Activated T-cell treated with anti-CD3 and anti-CD28 coated beads, Interleukin-2, amount 50 U/mL, for 48 hours (primary cell): ENCODE data around the gene TMEM179.

Experiments used
- DNase-seq, 2 experiments: peaks; one replicate each; pipeline ENCODE4 v3.0.0-alpha.2; 2020

Gene TMEM179

DNA sequence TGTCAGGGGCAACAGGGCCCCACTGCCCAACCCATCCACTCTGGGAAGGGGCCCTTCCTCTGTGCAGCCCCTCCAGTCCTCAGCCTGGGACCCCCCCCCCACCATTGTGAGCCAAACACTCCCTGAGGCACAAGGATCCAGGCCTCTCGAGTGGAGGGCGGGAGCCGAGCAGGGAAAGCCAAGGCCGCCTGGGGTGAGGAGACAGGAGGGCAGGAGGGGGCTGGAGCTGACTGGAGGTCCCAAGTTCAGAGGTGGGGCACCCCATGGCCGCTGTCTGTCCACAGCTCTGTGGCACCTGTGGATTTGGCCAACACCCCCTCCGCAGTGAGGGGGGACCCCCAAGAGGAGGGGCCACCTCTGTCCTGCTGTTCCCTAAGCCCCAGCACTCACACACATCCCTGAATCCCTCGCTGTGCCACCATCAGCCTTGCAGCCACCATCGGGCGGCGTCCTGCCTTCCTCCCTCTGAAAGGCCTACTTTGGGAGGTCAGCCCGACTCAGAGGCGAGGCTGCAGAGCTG, 50.4 kb downstream of the TMEM179 start:
- DNase-seq = no peak

DNA sequence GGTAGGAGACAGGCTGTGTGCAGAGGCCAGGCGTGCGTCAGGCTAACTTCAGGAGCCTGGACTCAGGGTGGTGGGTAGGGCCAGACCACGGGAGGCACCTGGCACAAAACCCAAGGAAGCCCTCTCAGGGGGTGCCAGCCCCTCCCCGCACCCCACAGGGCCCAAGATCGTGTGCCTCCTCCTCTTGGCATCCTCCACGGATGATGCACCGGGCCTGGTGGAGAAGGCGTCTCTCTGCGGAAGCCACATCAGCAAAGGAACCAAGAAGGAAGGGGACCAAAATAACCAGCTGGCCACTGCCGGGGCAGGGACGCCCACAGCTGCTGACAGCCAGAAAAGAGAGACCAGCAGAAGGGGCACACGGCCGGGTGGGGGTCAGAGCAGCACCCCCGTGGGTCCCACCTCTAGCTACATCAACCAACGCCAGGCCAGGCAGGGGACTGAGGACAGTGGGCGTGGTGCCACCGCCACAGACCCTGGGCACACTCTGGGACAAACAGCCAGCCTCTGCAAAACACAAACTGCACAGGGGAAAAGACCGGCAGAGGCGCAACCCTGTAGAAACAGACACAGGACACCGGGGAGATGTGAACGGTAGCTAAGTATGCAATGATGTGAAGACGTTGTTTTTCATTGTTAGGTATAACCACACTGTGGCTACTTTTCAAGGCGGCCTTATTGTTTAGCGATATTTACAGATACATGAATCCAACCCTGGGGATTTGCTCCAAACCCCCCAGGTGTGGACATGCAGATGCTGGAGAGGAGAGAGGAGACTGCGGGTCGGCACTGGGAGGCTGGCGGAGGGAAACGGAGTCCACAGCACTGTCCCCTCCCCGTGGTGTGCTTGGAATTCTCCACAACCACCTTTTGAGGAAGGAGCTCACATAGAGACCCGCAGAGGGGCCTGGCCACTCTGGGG, 51.1 kb downstream of the TMEM179 start:
- DNase-seq = no peak

DNA sequence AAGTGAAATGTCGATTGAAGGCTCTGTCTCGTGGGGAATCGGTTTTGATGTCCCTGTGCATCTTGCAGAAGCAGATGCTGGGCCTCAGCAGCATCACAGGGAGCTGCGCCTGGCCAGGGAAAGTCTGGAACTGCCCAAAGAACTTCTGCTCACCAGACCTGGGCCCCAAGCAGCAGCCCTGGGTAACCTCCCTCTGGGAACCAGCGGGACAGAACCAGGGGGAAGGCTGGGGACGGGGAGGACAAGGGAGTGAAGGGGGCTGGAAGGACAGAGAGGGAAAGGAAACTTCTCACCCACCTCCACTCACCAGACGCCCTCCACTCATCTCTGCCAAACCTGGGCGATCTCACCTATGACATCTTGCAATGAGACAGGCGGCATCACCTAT, 51.8 kb downstream of the TMEM179 start:
- no peak for DNase-seq

DNA sequence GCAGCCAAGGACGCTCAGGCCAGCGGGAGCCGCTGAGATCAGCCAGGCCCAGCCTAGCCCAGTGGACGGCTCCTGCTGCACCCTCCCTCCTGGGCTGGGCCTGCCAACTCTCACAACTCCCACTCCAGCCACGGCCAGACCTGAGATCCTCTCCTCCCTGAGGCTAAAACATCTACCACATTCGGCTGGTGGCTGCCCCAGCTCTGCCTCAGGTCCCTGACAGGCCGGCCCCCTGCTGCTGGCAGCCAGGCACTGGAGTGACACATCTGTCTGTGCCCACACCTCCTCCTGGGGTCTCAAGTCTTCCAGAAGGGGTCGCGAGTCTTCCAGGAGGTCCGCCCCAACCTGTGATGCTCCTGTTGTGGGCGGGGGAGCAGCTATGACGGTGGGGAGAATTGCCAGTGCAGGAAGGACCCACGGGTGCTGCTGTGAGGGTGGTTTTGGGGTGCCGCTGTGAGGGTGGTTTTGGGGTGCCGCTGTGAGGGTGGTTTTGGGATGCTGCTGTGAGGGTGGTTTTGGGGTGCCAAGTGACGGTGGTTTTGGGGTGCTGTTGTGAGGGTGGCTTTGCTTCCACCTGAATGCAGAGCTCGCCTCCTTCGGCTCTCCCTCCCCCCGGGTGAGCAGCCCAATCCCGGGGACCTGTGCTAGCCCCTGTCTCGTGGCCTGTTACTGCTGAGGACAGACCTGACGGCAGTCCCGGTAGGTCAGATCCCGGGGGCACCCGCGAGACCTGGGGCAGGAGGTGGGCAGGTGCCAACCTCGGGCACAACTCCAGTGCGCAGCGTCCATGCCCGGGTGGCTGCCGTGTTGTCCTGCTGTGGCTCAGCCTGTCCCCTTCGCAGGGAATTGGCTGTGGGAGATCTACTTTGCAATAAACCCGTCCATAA, 52.5 kb downstream of the TMEM179 start:
- DNase-seq = no peak

DNA sequence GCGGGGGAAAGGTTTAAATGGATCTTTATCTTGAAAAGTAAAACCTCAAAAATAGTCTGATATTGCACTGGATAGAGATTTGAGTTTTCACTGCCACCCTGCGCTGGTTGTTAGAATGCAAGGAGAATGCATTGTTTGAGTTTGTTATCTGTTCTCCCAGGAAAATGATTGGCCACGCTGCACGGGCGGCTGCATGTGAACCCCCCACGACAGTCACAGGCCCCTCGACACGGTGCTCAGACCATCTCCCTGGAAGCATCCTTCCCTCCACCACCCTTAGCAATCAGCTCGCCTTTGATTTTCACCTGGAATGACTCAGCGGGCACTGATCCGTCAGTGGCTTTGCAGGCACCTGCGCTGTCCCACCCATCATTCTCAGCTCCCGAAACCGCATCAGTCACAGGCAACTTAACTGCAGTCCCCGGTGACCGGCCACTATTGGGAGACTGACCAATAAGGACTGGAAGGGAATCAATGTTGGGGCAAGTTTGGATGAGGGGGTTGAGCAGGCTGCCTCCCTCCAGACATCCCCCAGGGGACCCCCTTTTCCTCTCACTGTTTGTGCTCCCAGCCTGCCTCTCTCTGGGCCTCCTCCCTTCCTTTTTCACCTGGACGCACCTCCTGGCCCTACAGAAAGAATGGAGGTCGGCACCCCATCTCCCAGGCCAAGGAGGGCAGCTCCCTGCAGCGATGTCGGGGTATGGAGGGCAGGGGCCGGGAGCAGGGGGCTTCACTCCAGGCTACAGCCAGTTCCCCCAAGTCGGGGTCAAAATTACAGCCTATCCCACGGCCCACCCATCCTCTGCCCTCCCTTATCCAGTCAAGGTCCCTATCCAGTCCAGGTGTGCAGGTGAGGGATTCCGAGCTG, 53.5 kb downstream of the TMEM179 start:
- DNase-seq = no peak

DNA sequence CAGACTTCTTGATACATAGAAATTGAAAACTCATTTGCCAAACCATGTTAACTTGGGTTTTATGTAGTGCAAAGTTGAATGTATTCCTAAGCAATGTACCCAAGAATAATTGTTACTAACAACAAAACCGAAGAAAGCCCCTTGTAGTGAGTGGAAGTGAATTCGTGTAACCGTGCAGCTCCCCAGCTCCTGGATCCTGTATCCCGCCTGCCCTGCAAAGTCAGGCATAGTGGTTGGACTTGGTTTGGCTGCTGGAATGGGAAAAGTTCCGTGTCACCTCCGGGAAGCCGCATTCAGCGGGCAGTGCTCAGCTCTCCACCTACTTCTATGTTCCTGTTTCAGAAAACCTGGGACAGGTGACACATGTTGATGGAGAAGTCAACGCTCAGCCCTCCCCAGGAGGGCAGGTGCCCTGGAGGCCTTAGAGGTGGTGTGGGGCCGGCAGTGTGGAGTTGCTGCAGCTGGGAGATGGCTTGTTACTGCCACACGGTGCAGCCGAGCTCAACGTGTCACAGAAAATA, 54.2 kb downstream of the TMEM179 start:
- no peak for DNase-seq

DNA sequence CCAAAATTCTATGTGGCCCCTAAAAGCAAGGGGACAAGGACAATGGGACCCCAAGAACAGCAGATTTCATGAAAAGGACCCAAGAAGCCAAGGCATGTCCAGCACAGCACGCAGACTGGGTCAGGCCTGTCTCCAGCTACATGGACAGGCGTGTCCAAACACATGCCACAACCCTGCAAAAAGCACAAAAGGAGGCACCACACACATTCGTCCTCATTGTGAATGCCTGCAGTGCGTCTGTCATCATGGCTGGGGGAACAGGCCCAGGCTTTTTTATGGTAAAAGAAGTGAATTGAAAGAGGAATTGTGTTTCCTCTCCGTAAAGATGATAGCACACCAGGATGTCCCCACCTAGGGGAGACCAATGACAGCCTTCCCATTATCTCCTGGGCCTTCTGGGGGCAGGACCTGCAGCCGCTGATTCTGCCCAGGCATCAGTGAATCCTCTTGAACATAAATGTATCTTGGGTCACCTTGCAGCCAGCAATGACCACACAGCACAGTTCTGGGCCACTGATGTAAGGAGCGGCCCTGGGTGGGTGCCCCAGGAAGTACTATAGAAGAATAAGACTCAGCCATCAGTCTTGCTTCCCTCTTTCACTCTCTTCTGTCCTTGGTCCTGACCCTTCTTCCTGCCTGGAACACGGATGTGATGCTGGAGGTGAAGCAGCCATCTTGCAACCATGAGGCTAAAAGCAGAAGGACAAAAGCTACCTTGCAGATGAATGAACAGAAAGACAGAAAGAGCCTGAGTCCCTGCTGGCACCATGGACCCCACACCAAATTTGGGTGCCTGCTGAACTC, 54.8 kb downstream of the TMEM179 start:
- no peak for DNase-seq

DNA sequence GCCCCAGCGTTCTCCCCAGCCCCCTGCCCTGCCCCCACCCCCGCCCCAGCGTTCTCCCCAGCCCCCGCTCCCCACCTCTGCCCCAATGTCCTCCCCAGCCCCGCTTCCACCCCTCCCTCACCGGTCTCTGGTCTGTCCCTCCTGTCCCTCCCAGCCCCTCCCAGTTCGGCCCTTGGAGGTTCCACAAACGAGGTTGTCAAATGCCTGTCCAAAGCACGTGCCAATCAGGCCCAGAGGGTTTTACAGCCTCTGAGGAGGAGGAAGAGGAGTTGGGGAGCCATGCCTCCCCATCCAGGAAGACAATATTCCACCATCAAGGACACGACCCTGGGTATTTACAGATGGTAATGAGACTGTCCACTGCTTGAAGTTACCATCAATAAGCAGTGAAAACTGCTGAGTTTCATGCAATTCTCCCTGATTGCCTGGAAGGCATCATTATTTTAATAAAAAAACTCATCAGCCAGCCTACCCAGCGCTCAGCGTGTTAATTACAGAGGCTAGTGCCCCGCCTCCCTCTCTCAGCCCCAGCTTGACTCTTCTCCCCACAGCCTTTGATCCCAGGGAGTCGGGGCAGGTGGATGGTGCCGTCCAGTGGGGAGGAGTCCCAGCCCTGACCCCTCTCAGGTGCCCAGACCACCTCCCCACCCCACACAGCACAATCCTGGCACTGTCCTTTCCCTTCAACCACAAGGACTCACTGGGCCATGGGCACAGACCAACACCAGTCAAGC, 55.6 kb downstream of the TMEM179 start:
- no peak for DNase-seq

DNA sequence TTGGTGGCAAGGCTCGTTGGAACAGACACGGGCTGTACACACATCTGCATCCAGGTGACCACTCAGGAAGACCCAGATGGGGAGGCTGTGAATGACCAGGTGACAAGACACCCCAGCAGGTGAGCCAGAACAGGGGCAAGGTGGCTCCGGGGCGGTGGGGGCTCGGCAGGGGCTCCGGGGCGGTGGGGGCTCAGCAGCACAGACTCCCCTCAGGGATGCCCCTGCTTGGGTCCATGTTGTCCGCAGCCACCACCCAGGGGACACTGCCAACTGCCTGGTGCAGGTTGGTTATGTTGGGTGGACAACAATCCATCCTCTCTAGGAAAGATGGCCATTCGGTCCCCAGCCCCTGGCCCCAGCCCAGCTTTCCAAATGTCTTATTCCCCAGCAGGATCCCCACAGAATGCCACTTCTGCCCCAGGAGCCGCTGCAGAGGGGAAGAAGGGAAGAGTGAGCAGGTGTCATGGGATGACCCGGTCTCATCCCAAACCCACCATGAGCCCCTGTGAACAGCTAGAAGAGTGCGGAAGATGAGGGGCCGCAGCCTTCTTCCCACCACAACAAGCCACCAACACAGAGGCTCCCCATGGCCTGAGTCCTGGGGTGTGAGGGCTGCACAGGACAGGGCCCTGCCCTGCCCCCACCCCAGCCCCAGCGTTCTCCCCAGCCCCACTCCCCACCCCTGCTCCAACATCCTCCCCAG, 56.4 kb downstream of the TMEM179 start:
- no peak for DNase-seq

DNA sequence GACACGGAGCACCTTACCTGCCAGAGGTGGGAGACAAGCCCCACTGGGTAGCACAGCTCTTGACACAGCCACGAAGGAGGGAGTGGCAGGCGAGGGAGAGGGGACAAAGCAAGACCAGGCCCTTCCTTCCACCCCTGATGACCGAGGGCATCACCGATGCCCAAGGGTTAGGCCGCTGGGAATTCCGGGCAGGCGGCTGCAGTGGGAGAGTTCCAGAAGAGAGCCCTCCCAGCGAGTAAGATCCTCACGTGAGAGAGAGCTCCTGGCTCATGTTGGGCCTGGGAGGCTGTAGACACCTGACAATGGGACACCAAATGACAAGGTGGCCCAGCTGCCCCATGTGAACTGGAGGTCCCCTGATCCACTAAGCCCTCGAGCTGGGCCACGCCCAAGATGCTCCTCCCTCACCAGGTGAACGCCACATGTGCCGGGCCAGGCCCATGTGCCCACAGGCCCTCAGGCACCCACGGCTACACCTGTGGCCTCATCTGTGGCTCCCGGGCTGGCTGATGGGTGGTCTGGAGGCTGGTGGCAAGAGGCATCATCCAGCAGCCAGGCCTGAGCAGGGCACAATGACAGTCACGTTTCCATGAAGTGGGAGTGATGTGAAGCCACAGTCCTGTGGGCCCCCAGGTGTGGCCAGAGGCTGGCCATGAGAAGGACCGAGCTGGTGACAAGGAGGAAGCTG, 57.1 kb downstream of the TMEM179 start:
- no peak for DNase-seq

DNA sequence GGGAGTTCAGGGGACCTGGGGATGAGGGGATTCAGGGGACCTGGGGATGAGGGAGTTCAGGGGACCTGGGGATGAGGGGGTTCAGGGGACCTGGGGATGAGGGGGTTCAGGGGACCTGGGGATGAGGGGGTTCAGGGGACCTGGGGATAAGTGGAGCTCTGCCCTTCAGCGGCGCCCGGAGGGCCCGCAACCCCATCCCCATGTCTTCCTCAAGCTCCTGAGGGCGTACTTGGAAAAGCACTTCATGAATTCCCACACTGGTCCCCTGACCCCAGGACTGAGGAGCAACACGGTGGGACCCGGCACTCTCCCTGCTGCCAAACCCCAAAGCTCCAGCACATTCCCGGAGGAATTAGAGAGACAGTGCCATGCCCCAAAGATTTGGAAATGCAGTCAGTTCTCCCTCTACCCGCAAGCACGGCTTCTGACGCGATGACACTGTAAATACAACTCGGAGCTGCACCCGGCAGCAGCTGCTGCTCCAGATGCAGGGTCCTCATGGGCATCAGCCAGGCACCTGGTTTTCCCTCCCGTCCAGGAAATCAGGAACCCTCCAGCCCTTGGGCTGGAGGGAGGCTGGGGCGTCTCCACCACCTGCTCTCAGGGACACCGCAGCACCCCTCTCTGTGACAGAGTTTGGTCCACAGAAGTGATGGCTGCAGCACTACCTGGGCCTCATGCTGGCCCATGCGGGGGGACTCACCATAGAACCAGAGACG, 57.8 kb downstream of the TMEM179 start:
- no peak for DNase-seq

DNA sequence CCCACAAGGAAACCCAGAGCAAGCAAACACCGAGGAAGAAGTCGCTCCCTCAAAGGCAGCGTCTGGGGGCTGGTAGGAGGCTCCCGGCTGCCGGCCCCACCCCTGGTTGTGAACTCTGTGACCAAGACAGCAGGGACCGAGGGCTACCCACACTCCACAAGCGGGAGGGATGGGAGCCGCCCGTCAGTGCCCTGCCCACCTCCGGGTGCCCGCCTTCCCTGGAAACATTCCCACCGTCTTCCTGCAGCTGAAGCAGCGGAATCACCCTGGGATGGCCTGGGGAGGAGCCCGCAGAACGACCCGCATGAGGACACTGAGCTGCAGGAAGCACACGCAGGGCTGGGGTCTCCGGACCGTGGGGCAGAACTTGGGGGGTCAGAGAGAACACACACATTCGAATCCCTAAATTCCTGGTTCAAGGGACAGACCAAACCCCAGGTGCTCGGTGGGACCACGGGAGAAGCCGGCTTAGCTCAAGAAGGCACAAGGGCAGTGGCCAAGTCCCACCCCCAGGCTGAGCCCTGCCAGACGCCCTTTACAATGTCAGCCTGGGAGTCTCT, 58.5 kb downstream of the TMEM179 start:
- DNase-seq = no peak

DNA sequence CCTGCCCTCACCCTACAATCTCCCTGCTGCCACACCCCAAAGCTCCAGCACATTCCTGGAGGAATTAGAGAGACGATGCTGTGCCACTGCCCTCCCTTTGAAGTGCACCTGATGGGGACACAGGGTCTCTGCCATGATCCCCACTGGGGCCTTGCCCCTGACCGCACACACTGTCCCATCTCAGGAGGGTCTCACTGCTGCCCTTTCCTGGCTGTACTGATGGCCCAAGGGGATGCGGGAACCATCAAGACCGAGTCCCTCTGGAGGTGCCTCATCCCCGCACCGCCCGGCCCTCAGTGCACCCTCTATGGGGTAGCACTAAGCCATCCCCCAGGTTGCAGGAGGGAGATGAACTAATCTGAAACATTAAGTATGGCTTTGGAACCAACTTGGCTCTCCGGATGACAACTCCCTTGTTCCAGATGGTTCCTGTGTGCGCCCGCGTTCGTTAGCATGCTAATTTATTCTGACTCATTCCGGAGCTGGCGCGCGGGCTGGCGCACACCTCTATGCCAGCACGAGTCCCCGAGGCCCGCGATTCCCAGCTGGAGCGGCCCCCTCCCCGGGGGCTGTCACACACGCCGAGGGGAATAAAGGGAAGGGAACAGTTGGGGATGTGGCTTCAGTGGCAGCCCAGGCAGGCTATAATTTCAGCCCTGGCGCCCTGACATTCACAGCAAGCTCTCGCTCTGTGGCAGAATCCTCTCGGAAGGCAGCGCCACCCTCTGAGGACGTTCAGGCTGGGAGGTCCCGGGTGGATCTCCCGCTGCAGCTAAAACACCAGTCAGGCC, 59.2 kb downstream of the TMEM179 start:
- no peak for DNase-seq

DNA sequence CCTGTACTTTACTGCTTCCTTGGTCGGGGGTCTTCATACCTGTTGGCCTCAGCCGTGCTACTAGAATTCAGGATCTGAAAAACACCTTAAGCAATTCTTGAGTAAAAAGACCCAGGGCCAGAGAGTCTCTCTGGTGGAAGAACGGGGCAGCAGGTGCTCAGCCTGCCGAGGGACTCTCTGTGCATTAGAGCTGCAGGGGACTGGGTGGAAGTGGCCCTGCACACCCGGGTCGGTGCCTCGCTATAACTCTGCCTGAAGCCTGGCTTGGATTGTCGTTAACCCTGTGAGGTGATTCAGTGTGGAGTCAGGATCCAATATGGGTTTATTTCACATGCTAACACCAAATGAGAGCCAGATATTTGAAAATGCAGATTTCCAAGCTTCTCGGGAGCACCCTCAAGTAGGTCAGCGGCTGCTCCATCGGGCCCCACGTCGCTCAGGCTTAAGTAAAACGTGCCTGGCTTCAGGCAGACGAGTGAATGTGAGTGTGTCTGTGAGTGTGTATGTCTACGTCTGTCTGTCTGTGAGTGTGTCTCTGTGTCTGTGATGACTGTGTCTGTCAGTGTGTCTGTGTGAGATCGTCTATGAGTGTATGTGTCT, 60.1 kb downstream of the TMEM179 start:
- no peak for DNase-seq

DNA sequence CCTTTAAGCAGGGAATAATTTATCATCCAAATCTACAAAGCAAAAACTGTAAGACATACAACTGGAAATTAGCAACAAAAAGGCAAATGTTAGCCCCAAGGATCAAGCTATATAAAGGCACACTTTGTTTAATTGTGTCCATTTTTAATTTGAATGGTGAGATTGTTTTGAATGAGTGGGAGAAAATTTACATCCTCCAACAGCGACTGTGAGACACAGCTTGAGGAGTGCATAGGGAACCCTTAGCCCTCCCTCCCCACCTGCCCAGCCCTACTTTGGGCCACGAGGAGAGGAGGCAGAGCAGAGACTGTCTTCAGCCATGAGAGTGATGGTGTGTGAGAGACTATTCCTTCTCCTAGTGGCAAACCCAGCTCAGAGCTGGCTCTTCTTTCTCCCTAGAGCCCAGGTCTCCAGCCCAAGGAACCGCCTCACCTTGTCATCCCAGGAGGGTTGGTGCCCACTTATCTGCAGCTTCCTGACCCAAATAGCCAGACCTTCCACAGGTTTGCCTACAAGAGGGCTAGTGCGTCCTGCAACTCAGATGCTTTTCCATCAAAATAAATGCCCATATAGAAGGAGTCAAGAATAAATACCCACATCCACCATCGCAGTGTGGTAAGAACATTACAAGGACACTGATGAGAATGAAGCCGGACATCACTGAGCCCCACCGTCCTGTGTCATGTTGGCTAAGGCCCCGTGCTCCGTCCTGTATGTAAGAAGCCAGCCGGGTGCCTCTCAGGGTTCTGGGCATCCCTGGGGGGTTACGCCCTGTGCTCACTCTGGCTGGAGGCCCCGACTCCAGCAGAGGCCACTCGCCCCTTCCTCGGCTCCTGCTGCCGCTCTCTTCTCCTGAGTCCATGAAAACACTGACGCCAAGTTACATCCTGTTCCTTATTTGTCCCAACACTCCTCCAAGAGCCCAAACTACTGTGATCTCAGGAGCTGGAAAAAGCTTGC, 61.4 kb downstream of the TMEM179 start:
- no peak for DNase-seq

DNA sequence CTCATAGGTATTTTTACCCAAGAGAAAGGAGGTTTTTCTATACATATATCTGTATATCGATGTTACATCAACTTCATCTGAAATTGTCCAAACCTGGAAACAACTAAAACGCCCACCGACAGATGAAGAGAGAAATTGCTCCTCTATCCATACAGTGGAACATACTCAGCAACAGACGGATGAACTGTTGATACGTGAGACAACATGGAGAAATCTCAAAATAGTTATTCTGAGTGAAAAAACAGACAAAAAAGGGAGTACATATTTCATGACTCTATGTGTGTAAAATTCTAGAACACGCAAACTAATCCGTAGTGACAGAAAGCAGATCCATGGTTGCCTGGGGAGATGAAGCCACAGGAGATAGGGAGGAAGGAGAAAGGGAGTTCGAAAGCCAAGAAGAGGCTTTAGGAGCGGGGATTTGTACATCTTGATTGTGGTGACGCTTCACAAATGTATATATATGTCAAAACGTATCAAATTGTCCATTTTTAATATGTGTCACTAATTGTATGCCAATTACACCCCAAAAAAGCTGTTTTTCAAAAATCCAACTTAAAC, 62.6 kb downstream of the TMEM179 start:
- DNase-seq = no peak
